Stimulated activated CD4-positive, alpha-beta T cell treated with anti-CD3 and anti-CD28 coated beads, Interleukin-15, amount 100 ng/mL, for 1 hour (primary cell): Measurements from ENCODE around the gene REEP3.
"Not testable (repeated sequence)": the region's sequence is repeated elsewhere in the genome, so short reads cannot be mapped to it uniquely, and the experiment has no call there.

Experiments used
- DNase-seq, 2 donors: peaks; one replicate each; pipeline ENCODE4 v3.0.0-alpha.2; 2020; ENCODE audit warnings: low read depth in 1 of 2, low spot score in 1 of 2

REEP3 gene

GRCh38 chr10:63661347-63661746 is 140.1 kb downstream of the REEP3 start:
- no peak for DNase-seq

DNA sequence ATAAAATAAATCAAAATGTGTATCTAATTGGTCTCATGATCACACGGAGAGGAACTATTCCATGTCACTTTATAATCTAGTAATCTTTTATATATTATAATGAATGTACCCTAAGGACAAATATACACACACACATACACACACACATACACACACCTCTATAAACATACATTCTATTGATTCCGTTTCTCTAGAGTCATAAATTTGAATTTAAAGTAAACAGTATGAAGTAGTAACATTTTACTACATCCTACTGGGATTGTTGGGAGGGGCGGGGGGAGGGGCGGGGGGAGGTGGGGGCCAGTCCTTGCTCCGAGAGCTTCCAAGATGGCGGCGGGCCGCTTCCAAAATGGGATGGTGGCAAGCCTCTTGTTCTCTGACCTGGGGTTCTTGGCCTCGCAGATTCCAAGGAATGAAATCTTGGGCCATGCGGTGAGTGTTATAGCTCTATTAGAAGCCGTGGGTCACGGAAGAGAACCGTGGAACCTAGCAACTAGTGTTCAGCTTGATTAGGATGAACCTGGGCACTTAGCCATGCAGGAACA is 143.2 kb downstream of the REEP3 start:
- DNase-seq, result no peak

DNA sequence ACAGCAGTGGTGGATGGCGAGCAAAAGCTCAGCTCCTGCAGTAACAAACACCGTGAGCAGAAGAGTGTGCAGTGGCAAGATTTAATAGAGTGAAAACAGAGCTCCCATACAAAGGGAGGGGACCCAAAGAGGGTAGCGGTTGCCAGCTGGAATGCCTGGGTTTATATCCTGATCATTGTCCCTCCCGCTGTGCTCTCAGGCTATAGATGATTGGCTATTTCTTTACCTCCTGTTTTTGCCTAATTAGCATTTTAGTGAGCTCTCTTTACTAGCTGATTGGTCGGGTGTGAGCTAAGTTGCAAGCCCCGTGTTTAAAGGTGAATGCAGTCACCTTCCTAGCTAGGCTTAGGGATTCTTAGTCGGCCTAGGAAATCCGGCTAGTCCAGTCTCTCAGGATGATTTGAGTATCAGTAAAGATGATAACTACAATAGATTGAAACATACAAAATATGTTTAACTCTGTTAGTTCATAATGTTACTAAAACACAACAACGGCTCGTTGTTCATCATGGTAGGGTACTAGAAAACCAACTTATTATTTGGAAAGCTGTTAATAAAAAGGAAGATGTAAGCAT is 143.9 kb downstream of the REEP3 start:
- not testable (repeated sequence) for DNase-seq

DNA sequence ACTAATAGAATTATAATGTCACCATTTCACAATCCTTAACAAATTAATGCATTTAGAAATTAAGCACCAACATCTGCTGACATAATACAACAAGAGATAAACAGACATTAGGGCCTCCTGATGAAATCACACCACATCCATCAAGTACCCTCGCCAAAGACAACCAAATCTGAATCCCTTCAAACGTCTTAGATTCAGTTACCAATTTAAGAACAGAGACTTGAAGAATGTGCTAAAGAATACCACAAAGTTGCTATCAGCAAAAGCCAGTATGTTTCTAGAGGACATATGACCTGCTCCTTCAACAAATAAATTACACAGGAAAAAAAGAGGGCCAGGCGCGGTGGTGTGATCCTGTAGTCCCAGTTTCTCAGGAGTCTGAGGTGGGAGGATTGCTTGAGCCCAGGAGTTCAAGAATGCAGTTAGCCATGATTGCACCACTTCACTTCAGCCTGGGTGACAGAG is 144.5 kb downstream of the REEP3 start:
- DNase-seq, result no peak

DNA sequence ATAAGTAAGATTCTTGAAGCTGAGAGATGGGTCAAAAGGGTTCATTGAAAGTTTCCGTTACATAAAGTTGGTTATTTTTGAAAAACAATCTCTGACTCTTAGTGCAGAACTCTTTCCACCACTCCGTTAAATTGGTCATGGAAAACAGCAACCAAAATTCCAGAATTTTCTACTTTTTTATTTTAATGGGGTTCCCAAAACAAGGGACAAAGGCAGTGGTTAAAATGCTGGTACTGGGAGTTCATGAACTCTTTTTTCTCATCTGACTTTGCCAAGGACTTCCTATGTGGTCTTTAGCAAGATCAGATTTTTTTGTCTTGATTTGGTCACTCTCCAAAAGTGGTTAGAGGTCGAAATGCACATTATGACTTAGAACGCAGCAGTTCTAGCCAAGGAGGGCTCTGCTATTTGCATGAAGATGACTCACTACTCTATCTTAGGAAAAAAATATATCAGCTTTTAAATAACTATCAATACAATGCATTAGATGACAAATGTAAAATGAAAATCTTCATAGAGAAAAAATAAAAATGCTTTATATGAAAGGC is 145.7 kb downstream of the REEP3 start:
- no peak for DNase-seq

DNA sequence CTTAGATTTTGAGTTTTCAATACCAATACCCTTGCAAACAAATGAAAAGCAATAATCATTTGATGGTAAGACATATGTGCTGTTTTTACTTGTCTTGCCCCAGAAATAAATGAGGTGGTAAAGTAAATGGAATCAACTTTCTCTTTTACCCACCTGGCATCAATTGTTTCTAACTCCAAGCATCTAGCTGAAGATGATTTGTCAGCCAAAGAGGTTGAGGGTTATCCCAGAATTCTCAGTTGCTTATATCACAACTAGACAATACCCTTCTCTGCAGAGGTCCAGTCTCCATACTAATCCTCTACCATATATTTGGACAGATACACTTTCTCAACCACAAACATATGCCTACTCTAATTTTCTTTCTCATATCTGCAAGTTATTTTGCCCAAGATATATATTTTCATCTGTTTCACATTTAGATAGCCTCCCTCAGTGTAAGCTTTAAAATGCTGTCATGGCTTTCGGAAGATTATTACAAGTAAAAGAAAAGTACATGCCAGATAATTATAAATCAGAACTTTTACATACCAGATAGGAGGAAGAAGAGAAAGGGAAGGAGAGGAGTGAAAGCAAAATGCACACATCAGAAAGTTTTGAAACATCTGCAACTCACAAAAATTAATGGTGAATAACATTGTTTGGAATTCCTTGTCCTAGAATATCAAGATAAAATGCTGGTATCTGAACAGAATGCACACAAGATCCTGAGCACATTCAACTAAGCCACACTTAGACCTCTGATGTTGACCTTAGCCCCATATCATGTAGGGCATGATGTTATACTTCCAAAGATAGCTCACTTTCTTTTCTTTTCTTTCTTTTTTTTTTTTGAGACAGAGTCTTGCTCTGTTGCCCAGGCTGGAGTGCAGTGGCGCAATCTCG is 146.6 kb downstream of the REEP3 start:
- no peak for DNase-seq

- no peak for DNase-seq
Observed at GRCh38 chr10:63670291-63670898, 149.2 kb downstream of the REEP3 start.

DNA sequence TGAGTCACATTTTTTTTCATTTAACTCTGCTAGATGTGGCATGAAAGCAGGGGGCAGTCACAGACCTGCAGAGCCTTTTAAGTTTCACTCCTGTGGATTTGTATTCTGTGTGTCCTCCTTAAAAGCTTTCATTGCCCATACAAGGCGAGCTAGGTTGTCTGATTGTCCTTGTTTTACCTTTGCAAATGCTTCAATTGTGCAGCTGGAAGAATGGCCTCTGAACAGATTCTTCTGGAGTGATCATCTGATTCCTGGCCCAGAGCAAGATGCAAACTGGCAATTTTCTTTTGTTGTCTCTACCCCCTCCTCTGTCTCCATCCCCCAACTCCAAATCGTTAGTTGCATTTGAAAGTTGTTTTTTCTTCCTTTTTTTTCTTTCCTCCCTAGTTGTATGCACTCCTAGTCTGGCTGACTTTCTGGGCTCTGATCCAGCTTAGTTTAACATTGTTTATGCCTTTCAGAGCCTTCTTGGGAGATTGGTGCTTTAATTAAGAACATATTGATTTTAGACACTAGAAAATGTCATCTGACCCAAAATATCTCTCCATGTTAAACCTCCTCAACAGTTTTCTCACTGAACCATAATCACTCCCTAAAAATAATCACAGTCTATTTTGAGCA is 150.2 kb downstream of the REEP3 start:
- no peak for DNase-seq

DNA sequence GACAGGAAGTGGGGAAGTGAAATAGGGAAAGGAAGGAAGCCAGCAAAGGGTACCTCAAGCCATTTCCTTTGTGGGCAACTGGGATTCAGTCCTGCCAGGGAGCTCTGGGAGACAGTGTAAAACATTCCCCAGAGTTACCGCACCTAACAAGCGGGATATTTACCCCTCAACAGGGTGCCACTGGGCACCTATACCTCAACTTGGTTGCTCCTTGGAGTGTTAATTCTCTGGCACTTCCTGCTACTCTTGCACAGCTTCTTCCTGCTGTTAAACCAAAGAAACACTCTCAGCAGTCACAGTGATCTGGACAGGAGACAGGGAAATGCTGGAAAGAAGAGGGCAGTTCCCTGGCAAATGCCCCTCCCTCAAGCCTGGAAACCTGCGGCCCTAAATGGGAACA is 151.3 kb downstream of the REEP3 start:
- no peak for DNase-seq

- DNase-seq, result no peak
Observed at GRCh38 chr10:63673246-63673645, 152.0 kb downstream of the REEP3 start.

DNA sequence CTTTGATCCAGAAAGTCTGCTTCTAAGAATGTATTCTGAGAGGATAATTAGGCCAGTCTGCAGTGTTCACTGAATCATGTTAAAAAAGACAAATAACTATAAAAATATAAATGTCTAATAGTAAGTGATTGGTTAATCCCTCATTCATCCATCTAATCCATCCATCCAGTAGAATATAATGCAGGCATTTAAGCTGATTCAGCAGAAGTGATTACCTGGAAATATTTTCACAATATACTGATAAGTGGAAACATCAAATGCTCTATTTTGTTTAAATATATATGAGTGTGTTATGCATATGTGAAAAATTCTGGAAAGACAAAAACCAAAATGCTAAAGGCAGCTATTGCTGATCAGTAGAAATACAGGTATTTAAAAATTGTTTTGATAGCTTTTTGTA is 152.6 kb downstream of the REEP3 start:
- no peak for DNase-seq
